H1 (cell line): ENCODE results near the gene ZNF681.

Experiments used
- EZH2 ChIP-seq: fragments of 200-600 bp; sonication (generic); IDR thresholded peaks from 2 replicates; pipeline ENCODE4 v1.7.1; 2012; ENCODE audit warnings: low read depth, mild to moderate bottlenecking, moderate library complexity, low read length, inconsistent platforms; ENCODE audit not compliant: severe bottlenecking
- POLR2AphosphoS5 ChIP-seq: IDR thresholded peaks from 2 replicates; pipeline ENCODE4 v1.6.1; 2011; ENCODE audit warnings: low read depth, low read length
- SP1 ChIP-seq: IDR thresholded peaks from 2 replicates; pipeline ENCODE4 v1.6.1; 2011; ENCODE audit warnings: low read depth, low read length
- TEAD4 ChIP-seq: IDR thresholded peaks from 2 replicates; pipeline ENCODE4 v1.6.1; 2012; ENCODE audit warnings: low read depth, low read length, inconsistent platforms, mixed read lengths

GRCh38 chr19:23802290-23802689 is 43.6 kb upstream of the ZNF681 start:
- TF ChIP-seq POLR2AphosphoS5, result no peak
- no peak for TF ChIP-seq SP1
- TF ChIP-seq EZH2, result no peak
- no peak for TF ChIP-seq TEAD4
